Endometrium (tissue), 2 donors: Measurements from ENCODE around the gene KLRC3.
"Not testable (repeated sequence)": the region's sequence is repeated elsewhere in the genome, so short reads cannot be mapped to it uniquely, and the experiment has no call there.

ENCODE experiments used
- FAIRE-seq: peaks from 2 replicates; lab custom pipeline; 2012; peaks lifted over from hg19 to GRCh38; lab: Jason Lieb, UNC
- donor health status: control.
- donor health status: control.

The KLRC3 gene

GRCh38 chr12:10368206-10369171 is 51.9 kb downstream of the KLRC3 start:
- FAIRE-seq, result no peak

DNA sequence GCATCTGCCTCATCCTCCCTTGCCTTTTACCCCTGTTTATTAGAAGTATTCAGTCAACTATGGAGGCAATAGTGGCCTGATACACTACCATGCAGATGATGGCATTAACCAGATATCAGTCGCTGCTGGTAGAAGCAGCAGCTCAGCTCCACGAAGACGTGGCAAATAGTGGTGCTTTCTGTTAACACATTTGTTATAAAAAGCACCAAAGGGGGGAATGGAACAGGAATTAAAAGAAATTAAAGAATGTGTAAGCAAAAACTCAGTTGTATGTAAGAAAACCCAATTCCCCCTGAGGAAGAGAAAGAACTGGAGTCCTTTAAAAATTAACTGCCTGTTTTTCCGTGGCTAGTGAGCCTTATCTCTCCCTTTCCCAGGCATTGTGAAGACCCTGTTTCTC is 52.7 kb downstream of the KLRC3 start:
- not testable (repeated sequence) for FAIRE-seq

DNA sequence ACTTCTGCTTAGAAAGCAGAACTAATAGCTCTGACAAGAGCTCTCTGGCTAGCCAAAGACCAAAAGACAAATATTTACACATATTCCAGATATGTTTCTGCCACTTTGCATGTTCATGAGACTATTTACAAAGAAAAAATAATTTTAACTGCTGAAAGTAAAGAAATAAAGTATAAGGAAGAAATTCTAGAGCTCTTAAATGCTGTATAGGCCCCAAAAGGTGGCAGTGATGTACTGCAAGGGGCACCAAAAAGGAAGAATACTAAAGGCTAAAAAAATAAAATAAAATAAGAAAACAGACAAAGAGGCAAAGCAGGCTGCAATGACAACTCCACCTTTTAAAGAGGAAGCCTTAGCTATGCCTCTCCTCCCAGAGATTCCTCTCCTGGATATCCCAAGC is 53.5 kb downstream of the KLRC3 start:
- no peak for FAIRE-seq

- no peak for FAIRE-seq
These were observed 54.5 kb downstream of the KLRC3 start for GRCh38 chr12:10365696-10366405.

- no peak for FAIRE-seq
These were observed 55.4 kb downstream of the KLRC3 start for GRCh38 chr12:10364815-10365622.

DNA sequence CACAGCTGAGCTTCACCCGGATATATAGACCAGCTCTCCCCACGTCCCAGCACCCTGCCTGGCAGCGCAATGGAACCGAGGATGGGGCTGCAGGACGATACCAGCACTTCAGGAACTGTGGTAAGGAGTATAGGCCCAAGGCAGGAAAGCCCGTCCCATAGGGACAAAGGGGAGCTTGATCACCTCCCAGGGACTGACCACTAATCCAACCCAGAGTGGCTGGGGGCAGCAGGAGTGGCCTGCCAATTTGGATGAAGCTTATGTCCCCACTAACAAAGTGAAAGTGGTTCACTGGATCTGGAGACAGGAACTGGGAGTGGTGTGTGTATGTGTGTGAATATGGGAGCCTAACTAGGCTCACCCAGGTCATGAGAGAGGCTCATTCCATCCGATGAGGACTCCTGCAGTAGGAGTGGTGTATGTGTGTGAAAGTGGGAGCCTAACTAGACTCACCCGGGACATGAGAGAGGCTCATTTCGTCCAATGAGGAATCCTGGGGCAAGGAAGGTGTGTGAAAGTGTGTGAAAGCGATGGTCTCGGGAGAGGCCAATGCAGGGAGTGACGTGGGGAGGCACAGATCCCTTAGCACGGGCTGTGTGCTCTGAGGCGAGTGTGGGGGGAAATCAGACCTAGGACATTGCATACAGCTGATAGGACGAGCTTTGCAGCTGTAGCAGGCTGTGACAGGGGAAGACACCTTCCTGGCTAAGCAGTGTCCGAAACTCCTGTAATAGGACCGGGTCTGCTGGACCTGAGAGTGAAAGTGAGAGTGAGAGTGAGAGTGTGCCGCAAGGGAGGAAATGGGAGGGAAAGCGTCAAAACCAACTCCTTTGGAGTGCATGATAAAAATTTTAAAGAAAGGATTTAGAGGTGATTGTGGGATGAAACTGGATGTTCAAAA is 56.2 kb downstream of the KLRC3 start:
- FAIRE-seq, result no peak

DNA sequence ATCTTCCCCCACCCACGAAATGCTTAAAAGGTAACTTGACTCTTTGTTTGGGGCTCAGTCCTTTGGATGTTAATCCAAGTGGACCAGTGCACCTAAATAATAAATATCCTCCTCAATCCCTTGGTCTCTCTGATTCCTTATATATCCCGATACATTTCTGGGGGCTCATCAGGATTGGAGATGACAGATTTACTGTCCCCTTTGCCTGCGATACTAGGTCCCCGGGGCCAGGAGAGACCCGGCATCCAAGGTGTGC is 56.8 kb downstream of the KLRC3 start:
- FAIRE-seq, result no peak

- no peak for FAIRE-seq
These were observed 57.4 kb downstream of the KLRC3 start for GRCh38 chr12:10362828-10363657.

- FAIRE-seq, result no peak
These were observed 58.1 kb downstream of the KLRC3 start for GRCh38 chr12:10362325-10362724.
